ENCODE results near the gene FSD1L.

- TF ChIP-seq POLR2A (IDR thresholded peaks at IDR 0.05) = no peak
- no peak for TF ChIP-seq CTCF (IDR thresholded peaks at IDR 0.05)
Observed at GRCh38 chr9:105485131-105485530, 37.3 kb downstream of the FSD1L start.

All from testis (tissue), 2 donors.